Measurements from ENCODE around the gene ARHGAP27. TPM values are rescaled to one million over a fixed set of nuclear protein-coding genes. Genes with fewer than 3 reads are reported as not detected.

Gene ARHGAP27
- total and polyA plus RNA-seq, 2 of the 4 experiments (the other 2 are of a cell fraction), result under 0.01 to 0.89 TPM

DNA sequence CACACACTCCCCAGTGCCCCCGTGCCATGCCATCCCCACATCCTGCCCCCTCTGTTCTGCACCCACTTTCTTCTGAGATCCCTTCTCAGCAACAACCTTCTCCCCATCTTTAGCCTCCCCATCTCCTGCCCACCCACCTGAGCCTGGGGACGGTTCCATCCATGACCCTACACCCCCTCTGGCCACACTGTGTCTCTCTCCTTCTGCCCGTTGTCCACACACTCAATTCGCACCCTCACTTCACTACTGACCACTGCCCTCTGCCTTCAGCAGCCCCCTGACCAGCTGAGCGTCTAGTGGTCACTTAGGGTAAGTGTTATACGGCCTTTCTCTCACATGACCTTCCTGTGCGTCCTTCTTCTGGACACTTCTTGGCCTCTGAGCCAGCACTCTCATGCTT is 6.1 kb downstream of the ARHGAP27 start:
- H3K56ac ChIP-seq (ENCODE audit: extremely low read depth, insufficient read depth, low read length), result no peak overlapping the region
- H3K79me1 ChIP-seq (ENCODE audit: low read depth in 1 of 2, low read length in 2 of 2), result no peaks in the 10 kb centered on the region
- ChIA-PET POLR2A (ENCODE audit: unreplicated experiment) (no interaction called here), CTCF (interaction anchor here (1.1 kb wide), 1 partner anchor 31 kb away, joined by 3 read pairs; no protein-coding TSS in a partner anchor)
- ATAC-seq (ENCODE audit: low read depth) (no peak), DNase-seq (no peak)
- H4K5ac ChIP-seq (ENCODE audit: low read depth, low read length), result no peak overlapping the region
- no peak overlapping the region for H2AK5ac ChIP-seq (ENCODE audit: low read depth, low read length)
- no peak overlapping the region for H2BK15ac ChIP-seq (ENCODE audit: low read depth, low read length)
- TF ChIP-seq RCOR1 (IDR thresholded peaks at IDR 0.05; ENCODE audit: insufficient replicate concordance, low read length), result no peak
- no peak for TF ChIP-seq CHD1 (IDR thresholded peaks at IDR 0.05; ENCODE audit: low read depth, low read length)
- no peak for TF ChIP-seq SMC3 (IDR thresholded peaks at IDR 0.05; ENCODE audit: low read depth, low read length)
- no peak for TF ChIP-seq POLR2A (IDR thresholded peaks at IDR 0.05; ENCODE audit: low read depth, low read length)
- H2BK120ac ChIP-seq (ENCODE audit: low read depth, low read length), result no peak overlapping the region
- in situ Hi-C loops (cut with MboI; ENCODE audit: low sequenced_read_pairs) (no loop called here), dilution Hi-C loops (cut with HindIII; ENCODE audit: low sequenced_read_pairs, unreplicated experiment) (no loop called here), intact Hi-C loops (cut with micrococcal nuclease) (loop anchor here (10.0 kb wide), 1 partner anchor 428 kb away; no protein-coding TSS in a partner anchor)
- no peak overlapping the region for H2AK9ac ChIP-seq (replicated peaks; ENCODE audit: low read depth, low read length, poor library complexity)
- peaks cover 16% of the 10 kb centered on the region; the same call in 1 of the 2 replicates for H4K20me1 ChIP-seq (ENCODE audit: insufficient read depth, low read length)
- no peak overlapping the region for H2BK5ac ChIP-seq (ENCODE audit: low read depth, low read length, poor library complexity, severe bottlenecking)
- no peak overlapping the region for H2AFZ ChIP-seq (replicated peaks; ENCODE audit: low read length, poor library complexity)
- no peak overlapping the region for H3K23ac ChIP-seq (ENCODE audit: low read depth, low read length)
- H3K4me1 ChIP-seq (ENCODE audit: control insufficient read depth, insufficient read depth, low read length), result peaks cover 4% of the 10 kb centered on the region; the same call in 1 of the 2 replicates
- no peak overlapping the region for H3K18ac ChIP-seq (ENCODE audit: low read depth, low read length)
- H3K4me2 ChIP-seq (ENCODE audit: low read depth, low read length), result no peak overlapping the region
- BruUV-seq (replicated peaks), result no TSS peak
- WGBS, 2 experiments (ENCODE audit: extremely low coverage in 2 of 2, insufficient read length in 1 of 2), result 62% methylated on average over 3 of the region's 7 CpGs; no CpG with 5 or more reads in 1 of the 2 experiments
- no peak overlapping the region for H3K27ac ChIP-seq (ENCODE audit: insufficient read depth, low read length)
- no peak overlapping the region for H3K4me3 ChIP-seq (ENCODE audit: insufficient read depth, low read depth, low read length)
- H3K9me1 ChIP-seq (ENCODE audit: insufficient read depth, low read length), result no peaks in the 10 kb centered on the region
- no peak overlapping the region for H3K9ac ChIP-seq (ENCODE audit: low read depth, low read length)
- H4K8ac ChIP-seq (ENCODE audit: low read depth in 2 of 2, low read length in 2 of 2), result no peak overlapping the region
- no peak overlapping the region for H3K4ac ChIP-seq (ENCODE audit: low read depth, low read length)
- no peak overlapping the region for H3K14ac ChIP-seq (replicated peaks; ENCODE audit: low read depth, low read length)
- H3K9me3 ChIP-seq (ENCODE audit: control insufficient read depth, insufficient read depth, low read length), result 0 out of 2 replicates have a peak, but pooled peaks cover 2% of the 10 kb centered on the region
- no peaks in the 10 kb centered on the region for H3K36me3 ChIP-seq (ENCODE audit: control insufficient read depth, insufficient read depth, low read length)
- H3K27me3 ChIP-seq (ENCODE audit: control insufficient read depth, insufficient read depth, low read length), result peaks cover 44% of the 10 kb centered on the region
- H4K91ac ChIP-seq (ENCODE audit: insufficient read depth, low read depth, low read length), result no peak overlapping the region
- H2BK20ac ChIP-seq (ENCODE audit: low read depth, low read length), result no peak overlapping the region

Measured in IMR-90 (cell line).